Stimulated activated memory B cell treated with anti-CD40 and anti-IgM and Interleukin-4, amounts not matched to agents 10 μg/mL and 1 μg/mL and 100 μg/mL, for 72 hours (primary cell): ENCODE results near the gene OPALIN.
A peak's percentile ranks its signal among the peaks of the same experiment; 100 is the strongest.

Experiments used
- ATAC-seq: fragments of 150-1000 bp; cut with Tn5 transposase; 2 replicates; pipeline ENCODE4 v1.10.0; 2021
- H3K27ac Mint-ChIP-seq: one replicate; pipeline ENCODE4 v1.8.0; 2022; ENCODE audit warnings: mild to moderate bottlenecking, mixed read lengths
- H3K27me3 Mint-ChIP-seq: one replicate; pipeline ENCODE4 v1.8.0; 2022; ENCODE audit warnings: mixed read lengths
- H3K36me3 Mint-ChIP-seq: one replicate; pipeline ENCODE4 v1.8.0; 2022; ENCODE audit warnings: mixed read lengths
- H3K4me1 Mint-ChIP-seq: one replicate; pipeline ENCODE4 v1.8.0; 2022; ENCODE audit warnings: mixed read lengths
- H3K4me3 Mint-ChIP-seq: one replicate; pipeline ENCODE4 v1.8.0; 2022; ENCODE audit warnings: mild to moderate bottlenecking, moderate library complexity, mixed read lengths
- H3K9me3 Mint-ChIP-seq: one replicate; pipeline ENCODE4 v1.8.0; 2022; ENCODE audit warnings: mixed read lengths

Gene OPALIN

GRCh38 chr10:96358851-96359540, at the start of gene OPALIN:
Gene OPALIN, minus strand, starts transcription at chr10:96359002. Its CDS starts 106 bp downstream, at chr10:96358896.
- Mint-ChIP-seq H3K4me1 (no peaks in the 10 kb centered on the region), H3K27me3 (peaks cover 36% of the 10 kb centered on the region), H3K27ac (no peak within 1 kb of the TSS), H3K9me3 (no peaks in the 10 kb centered on the region), H3K36me3 (no peaks in the 10 kb centered on the region), H3K4me3 (no peak within 1 kb of the TSS)
- no peak for ATAC-seq

- Mint-ChIP-seq H3K9me3 (no peaks in the 10 kb centered on the region), H3K27me3 (peaks cover 23% of the 10 kb centered on the region)
Observed at GRCh38 chr10:96408201-96408600, 49.4 kb upstream of the OPALIN start.

GRCh38 chr10:96407560-96408069, 48.8 kb upstream of the OPALIN start:
- Mint-ChIP-seq H3K27ac (no peak overlapping the region), H3K4me3 (no peak overlapping the region), H3K36me3 (no peaks in the 10 kb centered on the region), H3K4me1 (no peaks in the 10 kb centered on the region), H3K9me3 (no peaks in the 10 kb centered on the region), H3K27me3 (peaks cover 23% of the 10 kb centered on the region)
- ATAC-seq, result no peak

More at GRCh38 chr10:96408201-96408600, 49.4 kb upstream of the OPALIN start:
- H3K27ac Mint-ChIP-seq, result no peak overlapping the region
- no peaks in the 10 kb centered on the region for H3K36me3 Mint-ChIP-seq
- H3K4me1 Mint-ChIP-seq, result no peaks in the 10 kb centered on the region
- H3K4me3 Mint-ChIP-seq, result no peak overlapping the region
- no peak for ATAC-seq

- no peaks in the 10 kb centered on the region for H3K4me1 Mint-ChIP-seq
- no peaks in the 10 kb centered on the region for H3K36me3 Mint-ChIP-seq
- no peak for ATAC-seq
- no peak overlapping the region for H3K27ac Mint-ChIP-seq
- H3K27me3 Mint-ChIP-seq, result peaks cover 30% of the 10 kb centered on the region
- no peaks in the 10 kb centered on the region for H3K9me3 Mint-ChIP-seq
- H3K4me3 Mint-ChIP-seq, result no peak overlapping the region
Observed at GRCh38 chr10:96406091-96406490, 47.3 kb upstream of the OPALIN start.

GRCh38 chr10:96402417-96403305, 43.9 kb upstream of the OPALIN start:
- H3K4me1 Mint-ChIP-seq, result no peaks in the 10 kb centered on the region
- no peak overlapping the region for H3K4me3 Mint-ChIP-seq
- H3K27ac Mint-ChIP-seq, result no peak overlapping the region
- peaks cover 36% of the 10 kb centered on the region for H3K27me3 Mint-ChIP-seq
- H3K9me3 Mint-ChIP-seq, result no peaks in the 10 kb centered on the region
- H3K36me3 Mint-ChIP-seq, result no peaks in the 10 kb centered on the region
- no peak for ATAC-seq

- H3K9me3 Mint-ChIP-seq, result no peaks in the 10 kb centered on the region
- H3K36me3 Mint-ChIP-seq, result no peaks in the 10 kb centered on the region
- peaks cover 29% of the 10 kb centered on the region for H3K27me3 Mint-ChIP-seq
- H3K27ac Mint-ChIP-seq, result no peak overlapping the region
- peaks cover 2% of the 10 kb centered on the region for H3K4me1 Mint-ChIP-seq
- H3K4me3 Mint-ChIP-seq, result no peak overlapping the region
- no peak for ATAC-seq
Observed at GRCh38 chr10:96401036-96401435, 42.2 kb upstream of the OPALIN start.

GRCh38 chr10:96400465-96400864, 41.7 kb upstream of the OPALIN start:
- no peaks in the 10 kb centered on the region for H3K9me3 Mint-ChIP-seq
- no peak for ATAC-seq
- peaks cover 27% of the 10 kb centered on the region for H3K27me3 Mint-ChIP-seq
- H3K36me3 Mint-ChIP-seq, result no peaks in the 10 kb centered on the region
- no peak overlapping the region for H3K4me3 Mint-ChIP-seq
- no peak overlapping the region for H3K27ac Mint-ChIP-seq
- peaks cover 7% of the 10 kb centered on the region for H3K4me1 Mint-ChIP-seq

- Mint-ChIP-seq H3K36me3 (no peaks in the 10 kb centered on the region), H3K27ac (no peak overlapping the region), H3K4me3 (no peak overlapping the region), H3K4me1 (peaks cover 7% of the 10 kb centered on the region), H3K9me3 (no peaks in the 10 kb centered on the region), H3K27me3 (peaks cover 27% of the 10 kb centered on the region)
- no peak for ATAC-seq
Observed at GRCh38 chr10:96397902-96398301, 39.1 kb upstream of the OPALIN start.

GRCh38 chr10:96395931-96396877, 37.4 kb upstream of the OPALIN start:
- Mint-ChIP-seq H3K4me3 (no peak overlapping the region), H3K4me1 (peaks cover 7% of the 10 kb centered on the region), H3K27me3 (peaks cover 20% of the 10 kb centered on the region), H3K36me3 (no peaks in the 10 kb centered on the region), H3K27ac (no peak overlapping the region), H3K9me3 (no peaks in the 10 kb centered on the region)
- peak; percentile 85 for ATAC-seq

GRCh38 chr10:96390460-96390864, 31.7 kb upstream of the OPALIN start:
- H3K9me3 Mint-ChIP-seq, result no peaks in the 10 kb centered on the region
- ATAC-seq, result no peak
- H3K27me3 Mint-ChIP-seq, result peaks cover 21% of the 10 kb centered on the region
- H3K4me1 Mint-ChIP-seq, result no peaks in the 10 kb centered on the region
- H3K36me3 Mint-ChIP-seq, result no peaks in the 10 kb centered on the region
- no peak overlapping the region for H3K4me3 Mint-ChIP-seq
- no peak overlapping the region for H3K27ac Mint-ChIP-seq

- Mint-ChIP-seq H3K27ac (no peak overlapping the region), H3K36me3 (no peaks in the 10 kb centered on the region), H3K27me3 (peaks cover 24% of the 10 kb centered on the region), H3K4me3 (no peak overlapping the region), H3K9me3 (no peaks in the 10 kb centered on the region), H3K4me1 (no peaks in the 10 kb centered on the region)
- ATAC-seq, result no peak
Observed at GRCh38 chr10:96389785-96390184, 31.0 kb upstream of the OPALIN start.

- no peak overlapping the region for H3K27ac Mint-ChIP-seq
- ATAC-seq, result no peak
- H3K36me3 Mint-ChIP-seq, result no peaks in the 10 kb centered on the region
- peaks cover 41% of the 10 kb centered on the region for H3K27me3 Mint-ChIP-seq
- no peaks in the 10 kb centered on the region for H3K9me3 Mint-ChIP-seq
- H3K4me3 Mint-ChIP-seq, result no peak overlapping the region
- H3K4me1 Mint-ChIP-seq, result no peaks in the 10 kb centered on the region
Observed at GRCh38 chr10:96387601-96388000, 28.8 kb upstream of the OPALIN start.

GRCh38 chr10:96387161-96387560, 28.4 kb upstream of the OPALIN start:
- ATAC-seq, result no peak
- H3K9me3 Mint-ChIP-seq, result no peaks in the 10 kb centered on the region
- H3K4me3 Mint-ChIP-seq, result no peak overlapping the region
- no peaks in the 10 kb centered on the region for H3K36me3 Mint-ChIP-seq
- peaks cover 45% of the 10 kb centered on the region for H3K27me3 Mint-ChIP-seq
- H3K27ac Mint-ChIP-seq, result no peak overlapping the region
- H3K4me1 Mint-ChIP-seq, result no peaks in the 10 kb centered on the region

- peaks cover 49% of the 10 kb centered on the region for H3K27me3 Mint-ChIP-seq
- no peak for ATAC-seq
- no peaks in the 10 kb centered on the region for H3K4me1 Mint-ChIP-seq
- no peaks in the 10 kb centered on the region for H3K9me3 Mint-ChIP-seq
- no peaks in the 10 kb centered on the region for H3K36me3 Mint-ChIP-seq
- H3K4me3 Mint-ChIP-seq, result no peak overlapping the region
- H3K27ac Mint-ChIP-seq, result no peak overlapping the region
Observed at GRCh38 chr10:96384506-96384905, 25.7 kb upstream of the OPALIN start.

- Mint-ChIP-seq H3K27me3 (peaks cover 41% of the 10 kb centered on the region), H3K4me1 (peaks cover 8% of the 10 kb centered on the region)
- ATAC-seq, result no peak
Observed at GRCh38 chr10:96380821-96381220, 22.0 kb upstream of the OPALIN start.

More at GRCh38 chr10:96380821-96381220, 22.0 kb upstream of the OPALIN start:
- Mint-ChIP-seq H3K4me3 (no peak overlapping the region), H3K36me3 (no peaks in the 10 kb centered on the region), H3K27ac (no peak overlapping the region), H3K9me3 (no peaks in the 10 kb centered on the region)
